ENCODE results near the gene LCN12. TPM values are rescaled to one million over a fixed set of nuclear protein-coding genes. Genes with fewer than 3 reads are reported as not detected.

LCN12 gene
- total and polyA plus RNA-seq, 12 donors = 0.74 to 17.9 (median 6.8) TPM

- peak overlapping the region in 2 of 10 donors; percentile 2 to 5 for H3K4me3 ChIP-seq
- peak in 1 of 2 donors; percentile 47 for DNase-seq
Observed at GRCh38 chr9:136974817-136975535, 22.9 kb downstream of the LCN12 start.

GRCh38 chr9:136975644-136976043, 23.6 kb downstream of the LCN12 start:
- Histone ChIP-seq H3K27ac (peak overlapping the region; percentile 9 to 93 (median 89)), H3K9me3 (no peaks in the 10 kb centered on the region), H3K4me3 (peak overlapping the region in 1 of 10 donors; percentile 5), H3K36me3 (no peaks in the 10 kb centered on the region), H3K4me1 (peaks cover 11 to 77% (median 48%) of the 10 kb centered on the region in 9 donors), H3K27me3 (peaks cover 0 to 20% (median 0%) of the 10 kb centered on the region in 7 donors)
- TF ChIP-seq CTCF (IDR thresholded peaks at IDR 0.05) = peak in 8 of 9 donors; percentile 23 to 63 (median 50)
- intact Hi-C loops (cut with DNase I) = loop anchor here in 1 of 10 donors (2.0 kb wide), 1 partner anchor 27 kb away; no protein-coding TSS in a partner anchor
- 26 to 34% methylated on average over 14 of the region's 14 CpGs for WGBS, 2 donors
- ATAC-seq = peak in 7 of 8 donors; percentile 1 to 46 (median 11)
- peak; percentile 76 for DNase-seq

More at GRCh38 chr9:136974817-136975535, 22.9 kb downstream of the LCN12 start:
- Histone ChIP-seq H3K36me3 (no peaks in the 10 kb centered on the region), H3K4me1 (peaks cover 11 to 70% (median 44%) of the 10 kb centered on the region in 9 donors), H3K9me3 (no peaks in the 10 kb centered on the region), H3K27me3 (peaks cover 0 to 20% (median 0%) of the 10 kb centered on the region in 7 donors), H3K27ac (peak overlapping the region; percentile 9 to 93 (median 89))
- WGBS, 2 donors = 53 to 67% methylated on average over 15 of the region's 15 CpGs
- intact Hi-C loops (cut with DNase I) = no loop called here
- ATAC-seq = peak in 4 of 8 donors; percentile 7 to 36 (median 8)
- no peak for TF ChIP-seq CTCF (IDR thresholded peaks at IDR 0.05)

GRCh38 chr9:136977223-136977622, 25.1 kb downstream of the LCN12 start, which contains the start of gene PTGDS:
Gene PTGDS (plus strand): TSS chr9:136977504. CDS start chr9:136977579, 75 bp downstream.
- H3K4me3 ChIP-seq = peak within 1 kb of the TSS; percentile 49 to 67 (median 58)
- H3K27ac ChIP-seq = peak within 1 kb of the TSS; percentile 58 to 93 (median 89)
- WGBS, 2 donors = 33 to 51% methylated on average over 9 to 10 of the region's 10 CpGs
- peak; percentile 33 to 65 (median 48) for ATAC-seq
- TF ChIP-seq CTCF (IDR thresholded peaks at IDR 0.05) = no peak
- no peaks in the 10 kb centered on the region for H3K36me3 ChIP-seq
- intact Hi-C loops (cut with DNase I) = loop anchor here in 1 of 10 donors (2.0 kb wide), 1 partner anchor 28 kb away; no protein-coding TSS in a partner anchor
- no peaks in the 10 kb centered on the region for H3K9me3 ChIP-seq
- H3K27me3 ChIP-seq = peaks cover 0 to 20% (median 0%) of the 10 kb centered on the region in 7 donors
- DNase-seq = peak; percentile 82
- H3K4me1 ChIP-seq = peaks cover 16 to 92% (median 54%) of the 10 kb centered on the region in 9 donors

- no peaks in the 10 kb centered on the region for H3K9me3 ChIP-seq
- H3K4me1 ChIP-seq = peaks cover 16 to 94% (median 57%) of the 10 kb centered on the region in 9 donors
- H3K27me3 ChIP-seq = peaks cover 0 to 20% (median 0%) of the 10 kb centered on the region in 7 donors
- ATAC-seq (peak in 1 of 8 donors; percentile 0), DNase-seq (no peak)
- 7 to 14% methylated on average over 26 to 33 of the region's 33 CpGs for WGBS, 2 donors
- intact Hi-C loops (cut with DNase I) = loop anchor here in 2 of 10 donors (2.0 kb wide), 2 partner anchors 27 to 29 kb away; no protein-coding TSS in a partner anchor
- no peak for TF ChIP-seq CTCF (IDR thresholded peaks at IDR 0.05)
- peak overlapping the region; percentile 58 to 93 (median 89) for H3K27ac ChIP-seq
- H3K36me3 ChIP-seq = no peaks in the 10 kb centered on the region
- peak overlapping the region; percentile 49 to 67 (median 58) for H3K4me3 ChIP-seq
Observed at GRCh38 chr9:136977649-136978072, 25.6 kb downstream of the LCN12 start.

Measured in heart right ventricle (tissue), 16 donors.